HCT116 (cell line): ENCODE data around the gene SMIM44. TPM values are rescaled to one million over a fixed set of nuclear protein-coding genes. Genes with fewer than 3 reads are reported as not detected.

Experiments used
- ATAC-seq: fragments of 200-7000 bp; cut with Tn5 transposase; 2 replicates; pipeline ENCODE4 v1.9.1; 2020; ENCODE audit warnings: mild to moderate bottlenecking, moderate library complexity
- BruUV-seq: library from RNA; stranded (reverse); fragments of 400-500 nt; replicated peaks from 2 replicates; lab custom pipeline; 2021; lab: Mats Ljungman, UMichigan
- CTCF ChIA-PET: fragments of 300-600 bp; sonication (Branson Sonifier 250); formaldehyde crosslinking; loops from one replicate; lab custom pipeline; 2021; ENCODE audit warnings: antibody characterized with exemption; lab: Charles Lee
- POLR2A ChIA-PET: fragments of 300-600, 350-600 bp; sonication (Branson Sonifier 250); formaldehyde crosslinking; loops from one replicate; lab custom pipeline; 2021; ENCODE audit warnings: antibody characterized with exemption; lab: Charles Lee
- RAD21 ChIA-PET, 2 experiments: fragments of 300-600 bp; sonication (Branson Sonifier 250); formaldehyde crosslinking; loops; one replicate each; lab custom pipeline; 2023; ENCODE audit warnings: low total read pairs in 2 of 2; ENCODE audit not compliant: uncharacterized antibody in 2 of 2, unreplicated experiment in 2 of 2, low non-redundant PET in 1 of 2; lab: Charles Lee
- DNase-seq: peaks from one replicate; pipeline ENCODE4 v3.0.0-alpha.2; 2010; ENCODE audit warnings: low read depth, low spot score
- H2AFZ ChIP-seq: fragments of 200-600 bp; shearing (Covaris generic), sonication (generic); 2 replicates; pipeline ENCODE4 v1.6.1; 2017; ENCODE audit warnings: low read depth, mixed run types, mixed read lengths, antibody characterized with exemption, low read length; ENCODE audit not compliant: poor library complexity, severe bottlenecking
- H3K27ac ChIP-seq: 2 replicates; pipeline ENCODE4 v1.5.1; 2012; ENCODE audit warnings: low read depth, low read length
- H3K27me3 ChIP-seq: fragments of 200-600 bp; sonication (generic); 2 replicates; pipeline ENCODE4 v1.6.1; 2016; ENCODE audit warnings: mixed run types, low read length, mixed read lengths; ENCODE audit not compliant: insufficient read depth
- H3K36me3 ChIP-seq, 2 experiments: fragments of 200-500 bp in 1 of 2; fragments of 200-600 bp in 1 of 2; sonication (Bioruptor generic) in 1 of 2; sonication (generic) in 1 of 2; 2 replicates each; pipeline versions ENCODE4 v1.5.1 to v1.6.1; 2014 to 2016; ENCODE audit warnings: low read length in 2 of 2, inconsistent platforms in 1 of 2, mixed read lengths in 1 of 2, mixed run types in 1 of 2; ENCODE audit not compliant: insufficient read depth in 2 of 2, control insufficient read depth in 1 of 2
- H3K4me1 ChIP-seq, 2 experiments: fragments of 200-600 bp in 1 of 2; sonication (generic) in 1 of 2; 2 replicates each; pipeline versions ENCODE4 v1.5.1 to v1.6.1; 2012 to 2017; ENCODE audit warnings: low read length in 2 of 2, inconsistent platforms in 1 of 2, mild to moderate bottlenecking in 1 of 2, mixed read lengths in 1 of 2, mixed run types in 1 of 2, moderate library complexity in 1 of 2; ENCODE audit not compliant: insufficient read depth in 2 of 2, control insufficient read depth in 1 of 2
- H3K4me2 ChIP-seq: fragments of 200-600 bp; sonication (generic); 2 replicates; pipeline ENCODE4 v1.6.1; 2017; ENCODE audit warnings: mixed run types, low read length, mixed read lengths
- H3K4me3 ChIP-seq, 2 experiments: fragments of 200-600 bp in 1 of 2; sonication (generic) in 1 of 2; replicated peaks in 1 of 2; 2 replicates each; pipeline ENCODE4 v1.5.1; 2011 to 2016; ENCODE audit warnings: low read length in 2 of 2, control low read depth in 1 of 2, low read depth in 1 of 2, mild to moderate bottlenecking in 1 of 2, mixed read lengths in 1 of 2, mixed run types in 1 of 2
- H3K79me2 ChIP-seq: fragments of 200-600 bp; sonication (generic); 2 replicates; pipeline ENCODE4 v1.6.1; 2017; ENCODE audit warnings: mild to moderate bottlenecking, mixed run types, low read length, moderate library complexity, mixed read lengths; ENCODE audit not compliant: insufficient read depth
- H3K9ac ChIP-seq: fragments of 200-600 bp; sonication (generic); 2 replicates; pipeline ENCODE4 v1.6.1; 2016; ENCODE audit warnings: low read length, mixed read lengths
- H3K9me2 ChIP-seq: fragments of 200-600 bp; sonication (generic), shearing (Covaris generic); 2 replicates; pipeline ENCODE4 v1.6.1; 2017; ENCODE audit warnings: mixed run types, mild to moderate bottlenecking, moderate library complexity; ENCODE audit not compliant: insufficient read depth
- H3K9me3 ChIP-seq, 2 experiments: fragments of 200-500 bp in 1 of 2; fragments of 200-600 bp in 1 of 2; sonication (Bioruptor generic) in 1 of 2; sonication (generic) in 1 of 2; 2 replicates each; pipeline ENCODE4 v1.6.1; 2014 to 2017; ENCODE audit warnings: low read length in 2 of 2, mixed read lengths in 2 of 2, inconsistent platforms in 1 of 2, low read depth in 1 of 2, mild to moderate bottlenecking in 1 of 2, mixed run types in 1 of 2, moderate library complexity in 1 of 2; ENCODE audit not compliant: control insufficient read depth in 1 of 2, insufficient read depth in 1 of 2
- H4K20me1 ChIP-seq: fragments of 200-600 bp; sonication (generic), shearing (Covaris generic); 2 replicates; pipeline ENCODE4 v1.6.1; 2017; ENCODE audit warnings: mixed run types, mild to moderate bottlenecking, moderate library complexity; ENCODE audit not compliant: insufficient read depth
- CEBPB ChIP-seq: IDR thresholded peaks from 2 replicates; pipeline ENCODE4 v1.6.1; 2012; ENCODE audit warnings: low read depth
- ELF1 ChIP-seq: IDR thresholded peaks from 2 replicates; pipeline ENCODE4 v1.6.1; 2012; ENCODE audit warnings: low read depth, borderline replicate concordance
- EZH2phosphoT487 ChIP-seq: fragments of 200-600 bp; IDR thresholded peaks from 2 replicates; pipeline ENCODE4 v1.6.1; 2018; ENCODE audit warnings: antibody characterized with exemption, borderline replicate concordance
- FOSL1 ChIP-seq: IDR thresholded peaks from 2 replicates; pipeline ENCODE4 v1.6.1; 2012; ENCODE audit warnings: low read depth
- JUND ChIP-seq: IDR thresholded peaks from 2 replicates; pipeline ENCODE4 v1.6.1; 2012
- MAX ChIP-seq: IDR thresholded peaks from 2 replicates; pipeline ENCODE4 v1.6.1; 2012
- POLR2AphosphoS5 ChIP-seq: IDR thresholded peaks from 2 replicates; pipeline ENCODE4 v1.6.1; 2011; ENCODE audit warnings: mild to moderate bottlenecking, low read depth, low read length, moderate library complexity
- SIN3A ChIP-seq: IDR thresholded peaks from 2 replicates; pipeline ENCODE4 v1.6.1; 2012; ENCODE audit warnings: low read depth
- SRF ChIP-seq: IDR thresholded peaks from 2 replicates; pipeline ENCODE4 v1.6.1; 2012; ENCODE audit warnings: low read depth
- TCF7L2 ChIP-seq: IDR thresholded peaks from 2 replicates; pipeline ENCODE4 v1.7.0; 2011; ENCODE audit warnings: borderline replicate concordance, inconsistent platforms; ENCODE audit not compliant: insufficient read depth, insufficient read length; ENCODE audit errors: extremely low read depth
- YY1 ChIP-seq: IDR thresholded peaks from 2 replicates; pipeline ENCODE4 v1.6.1; 2011; ENCODE audit warnings: low read length, low read depth, moderate library complexity, mild to moderate bottlenecking; ENCODE audit not compliant: insufficient replicate concordance; ENCODE audit errors: extremely low read depth
- ZFX ChIP-seq: fragments of 450-650 bp; IDR thresholded peaks from 2 replicates; pipeline ENCODE4 v1.6.1; 2017
- ZNF274 ChIP-seq: fragments of 200-500 bp; sonication (Bioruptor generic); IDR thresholded peaks from 2 replicates; pipeline ENCODE4 v1.6.1; 2014; ENCODE audit warnings: mild to moderate bottlenecking, low read depth, low read length, inconsistent platforms
- intact Hi-C: fragments of 100-400 bp; cut with micrococcal nuclease; formaldehyde crosslinking; loops from 2 replicates; pipeline ENCODE4 v1.10.0; 2022
- total RNA-seq: library from RNA; stranded (reverse); gene quantifications from one replicate; pipeline ENCODE4 v1.2.1, GENCODE V29; 2021; ENCODE audit not compliant: unreplicated experiment
- TF ChIP-seq, protein P1 (sequence below): IDR thresholded peaks from 2 replicates; pipeline ENCODE4 v1.6.1; 2012; ENCODE audit warnings: low read depth

Gene SMIM44
- total RNA-seq, 1 experiment from 2014 or later = not detected

DNA sequence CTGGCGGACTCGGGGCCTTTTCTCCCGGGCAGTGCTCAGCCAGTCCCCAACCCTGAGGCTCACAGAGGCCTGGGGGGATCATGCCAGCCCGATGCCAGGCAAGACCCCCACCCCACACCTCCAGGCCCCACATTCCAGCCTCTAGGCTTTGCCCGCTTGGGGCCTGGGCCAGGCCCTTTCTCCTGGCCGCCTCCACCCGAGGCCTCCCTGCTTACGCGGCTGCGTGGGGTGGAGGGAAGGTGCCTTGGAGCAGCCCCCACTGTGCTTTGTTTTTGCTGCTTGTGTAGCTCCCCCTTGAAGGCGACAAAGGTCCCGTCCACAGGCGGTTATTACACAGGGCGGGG lies 41.3 kb downstream of the SMIM44 start (continued):
- TF ChIP-seq MAX (no peak), SRF (no peak), ZNF274 (no peak), YY1 (no peak)

DNA sequence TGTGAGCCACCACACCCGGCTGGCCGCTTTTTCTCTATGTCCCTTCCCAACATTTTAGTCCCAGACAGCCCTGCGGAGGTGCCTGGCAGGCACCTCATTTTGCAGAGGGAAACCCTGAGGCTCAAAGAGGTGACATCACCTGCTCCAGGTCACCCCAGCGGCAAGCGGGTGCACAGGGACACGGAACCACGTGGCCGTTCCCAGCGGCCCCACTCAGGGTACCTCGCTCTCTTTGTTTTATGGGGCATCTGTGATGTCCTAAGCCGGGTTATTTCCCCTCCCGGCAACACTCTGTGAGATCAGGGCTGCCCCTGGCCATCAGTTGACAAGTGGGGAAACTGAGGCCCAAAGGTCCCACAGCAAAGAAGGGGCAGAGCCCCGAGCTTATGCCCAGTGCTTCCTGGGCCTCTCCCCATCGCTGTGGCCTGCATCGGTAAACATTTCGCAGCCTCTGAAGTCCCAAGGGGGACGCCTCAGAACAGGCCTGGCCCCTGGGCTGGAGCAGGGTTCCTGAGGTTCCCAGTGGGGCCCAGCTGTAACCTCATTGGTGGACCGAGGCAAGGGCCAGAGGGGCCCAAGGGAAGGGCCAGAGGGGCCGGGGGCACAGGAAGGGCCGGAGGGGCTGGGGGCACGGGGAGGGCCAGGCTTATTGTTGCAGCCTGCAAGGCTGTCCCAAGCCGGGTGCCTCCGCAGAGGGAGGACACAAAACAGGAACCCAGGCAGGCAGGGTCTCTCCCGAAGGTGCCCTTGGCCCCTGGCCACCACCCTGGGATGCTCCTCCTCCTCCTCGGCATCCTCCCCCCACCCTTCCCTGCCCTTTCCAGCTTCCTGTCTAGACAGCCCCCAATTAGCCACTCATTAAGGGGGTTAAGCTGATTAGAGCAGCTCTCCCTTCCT lies 41.9 kb downstream of the SMIM44 start:
- Histone ChIP-seq H3K4me1 (peaks cover 0 to 4% of the 10 kb centered on the region in 2 experiments; a peak in 1 of 4 replicates), H3K9me3 (no peaks in the 10 kb centered on the region), H3K27ac (no peak overlapping the region), H3K27me3 (no peaks in the 10 kb centered on the region), H3K4me2 (no peak overlapping the region), H3K9ac (no peak overlapping the region), H3K9me2 (no peaks in the 10 kb centered on the region), H3K79me2 (peaks cover 56% of the 10 kb centered on the region), H2AFZ (no peak overlapping the region), H4K20me1 (no peaks in the 10 kb centered on the region), H3K4me3 (no peak overlapping the region), H3K36me3 (peaks cover 13 to 41% of the 10 kb centered on the region in 2 experiments; a peak in 3 of 4 replicates)
- intact Hi-C loops = no loop called here
- ChIA-PET POLR2A (no interaction called here), RAD21 (interaction anchor here in 1 of 2 experiments (0.6 kb wide), 1 partner anchor 137 kb away, joined by 5 read pairs; no protein-coding TSS in a partner anchor), CTCF (no interaction called here)
- BruUV-seq = no TSS peak
- TF ChIP-seq EZH2phosphoT487 = no peak
- TF ChIP-seq CEBPB = no peak
- no peak for TF ChIP-seq FOSL1
- no peak for TF ChIP-seq TCF7L2
- TF ChIP-seq, protein P1, sequence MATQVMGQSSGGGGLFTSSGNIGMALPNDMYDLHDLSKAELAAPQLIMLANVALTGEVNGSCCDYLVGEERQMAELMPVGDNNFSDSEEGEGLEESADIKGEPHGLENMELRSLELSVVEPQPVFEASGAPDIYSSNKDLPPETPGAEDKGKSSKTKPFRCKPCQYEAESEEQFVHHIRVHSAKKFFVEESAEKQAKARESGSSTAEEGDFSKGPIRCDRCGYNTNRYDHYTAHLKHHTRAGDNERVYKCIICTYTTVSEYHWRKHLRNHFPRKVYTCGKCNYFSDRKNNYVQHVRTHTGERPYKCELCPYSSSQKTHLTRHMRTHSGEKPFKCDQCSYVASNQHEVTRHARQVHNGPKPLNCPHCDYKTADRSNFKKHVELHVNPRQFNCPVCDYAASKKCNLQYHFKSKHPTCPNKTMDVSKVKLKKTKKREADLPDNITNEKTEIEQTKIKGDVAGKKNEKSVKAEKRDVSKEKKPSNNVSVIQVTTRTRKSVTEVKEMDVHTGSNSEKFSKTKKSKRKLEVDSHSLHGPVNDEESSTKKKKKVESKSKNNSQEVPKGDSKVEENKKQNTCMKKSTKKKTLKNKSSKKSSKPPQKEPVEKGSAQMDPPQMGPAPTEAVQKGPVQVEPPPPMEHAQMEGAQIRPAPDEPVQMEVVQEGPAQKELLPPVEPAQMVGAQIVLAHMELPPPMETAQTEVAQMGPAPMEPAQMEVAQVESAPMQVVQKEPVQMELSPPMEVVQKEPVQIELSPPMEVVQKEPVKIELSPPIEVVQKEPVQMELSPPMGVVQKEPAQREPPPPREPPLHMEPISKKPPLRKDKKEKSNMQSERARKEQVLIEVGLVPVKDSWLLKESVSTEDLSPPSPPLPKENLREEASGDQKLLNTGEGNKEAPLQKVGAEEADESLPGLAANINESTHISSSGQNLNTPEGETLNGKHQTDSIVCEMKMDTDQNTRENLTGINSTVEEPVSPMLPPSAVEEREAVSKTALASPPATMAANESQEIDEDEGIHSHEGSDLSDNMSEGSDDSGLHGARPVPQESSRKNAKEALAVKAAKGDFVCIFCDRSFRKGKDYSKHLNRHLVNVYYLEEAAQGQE = no peak
- no peak for TF ChIP-seq SIN3A
- TF ChIP-seq ZNF274 = no peak
- no peak for TF ChIP-seq ELF1
- no peak for TF ChIP-seq POLR2AphosphoS5
- TF ChIP-seq YY1 = no peak
- no peak for TF ChIP-seq ZFX
- no peak for TF ChIP-seq JUND
- ATAC-seq = no peak
- no peak for DNase-seq
